ENCODE measurements around the gene SMIM38.

DNA sequence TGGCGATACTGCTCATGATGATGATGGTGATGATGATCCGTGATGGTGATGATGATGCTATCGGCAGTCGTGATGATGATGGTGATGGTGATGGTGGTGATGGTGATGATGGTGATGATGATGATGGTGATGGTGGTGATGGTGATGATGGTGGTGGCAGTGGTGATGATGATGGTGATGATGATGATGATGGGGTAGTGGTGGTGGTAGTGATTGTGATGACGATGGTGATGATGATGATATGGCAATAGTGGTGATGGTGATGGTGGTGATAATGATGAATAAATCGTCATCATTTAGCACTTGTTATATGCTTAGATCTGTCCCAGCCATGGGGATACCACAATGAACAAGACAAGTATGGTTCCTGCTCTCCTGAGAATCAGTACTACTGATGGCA lies 39.2 kb downstream of the SMIM38 start:
- TF ChIP-seq, protein P1, sequence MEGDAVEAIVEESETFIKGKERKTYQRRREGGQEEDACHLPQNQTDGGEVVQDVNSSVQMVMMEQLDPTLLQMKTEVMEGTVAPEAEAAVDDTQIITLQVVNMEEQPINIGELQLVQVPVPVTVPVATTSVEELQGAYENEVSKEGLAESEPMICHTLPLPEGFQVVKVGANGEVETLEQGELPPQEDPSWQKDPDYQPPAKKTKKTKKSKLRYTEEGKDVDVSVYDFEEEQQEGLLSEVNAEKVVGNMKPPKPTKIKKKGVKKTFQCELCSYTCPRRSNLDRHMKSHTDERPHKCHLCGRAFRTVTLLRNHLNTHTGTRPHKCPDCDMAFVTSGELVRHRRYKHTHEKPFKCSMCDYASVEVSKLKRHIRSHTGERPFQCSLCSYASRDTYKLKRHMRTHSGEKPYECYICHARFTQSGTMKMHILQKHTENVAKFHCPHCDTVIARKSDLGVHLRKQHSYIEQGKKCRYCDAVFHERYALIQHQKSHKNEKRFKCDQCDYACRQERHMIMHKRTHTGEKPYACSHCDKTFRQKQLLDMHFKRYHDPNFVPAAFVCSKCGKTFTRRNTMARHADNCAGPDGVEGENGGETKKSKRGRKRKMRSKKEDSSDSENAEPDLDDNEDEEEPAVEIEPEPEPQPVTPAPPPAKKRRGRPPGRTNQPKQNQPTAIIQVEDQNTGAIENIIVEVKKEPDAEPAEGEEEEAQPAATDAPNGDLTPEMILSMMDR (IDR thresholded peaks at IDR 0.05): no peak
- TF ChIP-seq POLR2AphosphoS5 (IDR thresholded peaks at IDR 0.05; ENCODE audit: insufficient read depth in 1 of 2, low read depth in 1 of 2): no peak
- TF ChIP-seq POLR2A (IDR thresholded peaks at IDR 0.05): no peak
